ENCODE results near the gene LAMA2. TPM values are rescaled to one million over a fixed set of nuclear protein-coding genes. Genes with fewer than 3 reads are reported as not detected.
A peak's percentile ranks its signal among the peaks of the same experiment; 100 is the strongest.

LAMA2 gene
- 1 to 10 TPM; 2.0 to 3.0 TPM for total RNA-seq

GRCh38 chr6:128882991-128883611, at the start of gene LAMA2:
Gene LAMA2, plus strand, starts transcription at chr6:128883138. Its CDS starts 108 bp downstream, at chr6:128883246.
- Mint-ChIP-seq H3K27ac (no peak within 1 kb of the TSS), H3K27me3 (peaks cover 42% of the 10 kb centered on the region), H3K36me3 (no peaks in the 10 kb centered on the region), H3K4me1 (peaks cover 3% of the 10 kb centered on the region), H3K4me3 (peak within 1 kb of the TSS; percentile 55), H3K9me3 (no peaks in the 10 kb centered on the region)
- DNase-seq: peak; percentile 24

- H3K4me3 Mint-ChIP-seq: no peak overlapping the region
- peaks cover 7% of the 10 kb centered on the region for H3K9me3 Mint-ChIP-seq
- H3K27me3 Mint-ChIP-seq: peaks cover 3% of the 10 kb centered on the region
- DNase-seq: no peak
- H3K4me1 Mint-ChIP-seq: no peaks in the 10 kb centered on the region
- no peaks in the 10 kb centered on the region for H3K36me3 Mint-ChIP-seq
- no peak overlapping the region for H3K27ac Mint-ChIP-seq
Measured at GRCh38 chr6:128836761-128837160, 46.2 kb upstream of the LAMA2 start.

GRCh38 chr6:128841518-128841917, 41.4 kb upstream of the LAMA2 start:
- Mint-ChIP-seq H3K9me3 (no peaks in the 10 kb centered on the region), H3K4me3 (no peak overlapping the region), H3K27me3 (peaks cover 3% of the 10 kb centered on the region), H3K27ac (no peak overlapping the region), H3K4me1 (no peaks in the 10 kb centered on the region), H3K36me3 (no peaks in the 10 kb centered on the region)
- DNase-seq: no peak

- H3K4me3 Mint-ChIP-seq: no peak overlapping the region
- H3K4me1 Mint-ChIP-seq: no peaks in the 10 kb centered on the region
- no peaks in the 10 kb centered on the region for H3K36me3 Mint-ChIP-seq
- peaks cover 4% of the 10 kb centered on the region for H3K27me3 Mint-ChIP-seq
- H3K9me3 Mint-ChIP-seq: no peaks in the 10 kb centered on the region
- H3K27ac Mint-ChIP-seq: no peak overlapping the region
- DNase-seq: no peak
Measured at GRCh38 chr6:128844598-128844997, 38.3 kb upstream of the LAMA2 start.

GRCh38 chr6:128847431-128848210, 35.3 kb upstream of the LAMA2 start:
- DNase-seq: no peak
- Mint-ChIP-seq H3K27me3 (peaks cover 13% of the 10 kb centered on the region), H3K36me3 (no peaks in the 10 kb centered on the region), H3K4me3 (no peak overlapping the region), H3K27ac (no peak overlapping the region), H3K4me1 (no peaks in the 10 kb centered on the region), H3K9me3 (no peaks in the 10 kb centered on the region)

GRCh38 chr6:128848212-128848935, 34.6 kb upstream of the LAMA2 start:
- H3K9me3 Mint-ChIP-seq: no peaks in the 10 kb centered on the region
- no peak for DNase-seq
- no peaks in the 10 kb centered on the region for H3K4me1 Mint-ChIP-seq
- peaks cover 15% of the 10 kb centered on the region for H3K27me3 Mint-ChIP-seq
- no peak overlapping the region for H3K27ac Mint-ChIP-seq
- H3K4me3 Mint-ChIP-seq: no peak overlapping the region
- H3K36me3 Mint-ChIP-seq: no peaks in the 10 kb centered on the region

GRCh38 chr6:128855581-128856085, 27.3 kb upstream of the LAMA2 start:
- Mint-ChIP-seq H3K9me3 (peaks cover 3% of the 10 kb centered on the region), H3K27ac (no peak overlapping the region), H3K4me1 (no peaks in the 10 kb centered on the region), H3K27me3 (peaks cover 9% of the 10 kb centered on the region), H3K4me3 (no peak overlapping the region), H3K36me3 (no peaks in the 10 kb centered on the region)
- no peak for DNase-seq

- Mint-ChIP-seq H3K27me3 (peaks cover 7% of the 10 kb centered on the region), H3K27ac (no peak overlapping the region), H3K36me3 (no peaks in the 10 kb centered on the region), H3K4me1 (no peaks in the 10 kb centered on the region), H3K9me3 (peaks cover 16% of the 10 kb centered on the region), H3K4me3 (no peak overlapping the region)
- DNase-seq: no peak
Measured at GRCh38 chr6:128857806-128858205, 25.1 kb upstream of the LAMA2 start.

GRCh38 chr6:128860782-128861181, 22.2 kb upstream of the LAMA2 start:
- H3K4me3 Mint-ChIP-seq: no peak overlapping the region
- no peaks in the 10 kb centered on the region for H3K36me3 Mint-ChIP-seq
- no peaks in the 10 kb centered on the region for H3K4me1 Mint-ChIP-seq
- no peak overlapping the region for H3K27ac Mint-ChIP-seq
- peaks cover 7% of the 10 kb centered on the region for H3K27me3 Mint-ChIP-seq
- DNase-seq: no peak
- peaks cover 16% of the 10 kb centered on the region for H3K9me3 Mint-ChIP-seq

GRCh38 chr6:128863983-128864382, 19.0 kb upstream of the LAMA2 start:
- Mint-ChIP-seq H3K9me3 (peaks cover 16% of the 10 kb centered on the region), H3K27me3 (peaks cover 14% of the 10 kb centered on the region), H3K4me3 (no peak overlapping the region), H3K27ac (no peak overlapping the region), H3K4me1 (no peaks in the 10 kb centered on the region), H3K36me3 (no peaks in the 10 kb centered on the region)
- no peak for DNase-seq

GRCh38 chr6:128870746-128871145, 12.2 kb upstream of the LAMA2 start:
- no peak overlapping the region for H3K4me3 Mint-ChIP-seq
- peaks cover 12% of the 10 kb centered on the region for H3K27me3 Mint-ChIP-seq
- no peaks in the 10 kb centered on the region for H3K9me3 Mint-ChIP-seq
- no peak for DNase-seq
- no peaks in the 10 kb centered on the region for H3K36me3 Mint-ChIP-seq
- H3K4me1 Mint-ChIP-seq: no peaks in the 10 kb centered on the region
- H3K27ac Mint-ChIP-seq: no peak overlapping the region

- H3K4me3 Mint-ChIP-seq: no peak overlapping the region
- DNase-seq: no peak
- peaks cover 4% of the 10 kb centered on the region for H3K27me3 Mint-ChIP-seq
- no peak overlapping the region for H3K27ac Mint-ChIP-seq
- H3K4me1 Mint-ChIP-seq: no peaks in the 10 kb centered on the region
- H3K36me3 Mint-ChIP-seq: no peaks in the 10 kb centered on the region
- H3K9me3 Mint-ChIP-seq: no peaks in the 10 kb centered on the region
Measured at GRCh38 chr6:128874863-128875262, 8.1 kb upstream of the LAMA2 start.

- H3K4me3 Mint-ChIP-seq: no peak overlapping the region
Measured at GRCh38 chr6:128882560-128882959, 378 bp upstream of the LAMA2 start.

GRCh38 chr6:128883906-128884305, 968 bp downstream of the LAMA2 start:
- no peak for DNase-seq
- Mint-ChIP-seq H3K4me1 (peaks cover 3% of the 10 kb centered on the region), H3K4me3 (no peak overlapping the region), H3K27me3 (peaks cover 44% of the 10 kb centered on the region), H3K9me3 (no peaks in the 10 kb centered on the region), H3K27ac (no peak overlapping the region), H3K36me3 (no peaks in the 10 kb centered on the region)

More at GRCh38 chr6:128882560-128882959, 378 bp upstream of the LAMA2 start:
- Mint-ChIP-seq H3K36me3 (no peaks in the 10 kb centered on the region), H3K27ac (no peak overlapping the region), H3K27me3 (peaks cover 36% of the 10 kb centered on the region), H3K9me3 (no peaks in the 10 kb centered on the region), H3K4me1 (peaks cover 3% of the 10 kb centered on the region)
- DNase-seq: no peak

- no peak overlapping the region for H3K4me3 Mint-ChIP-seq
- H3K9me3 Mint-ChIP-seq: no peaks in the 10 kb centered on the region
- H3K27me3 Mint-ChIP-seq: peaks cover 44% of the 10 kb centered on the region
- no peak overlapping the region for H3K27ac Mint-ChIP-seq
- DNase-seq: no peak
- H3K36me3 Mint-ChIP-seq: no peaks in the 10 kb centered on the region
- H3K4me1 Mint-ChIP-seq: peaks cover 3% of the 10 kb centered on the region
Measured at GRCh38 chr6:128885381-128885780, 2.4 kb downstream of the LAMA2 start.
